Activated CD4-positive, CD25-positive, alpha-beta regulatory T cell treated with anti-CD3 and anti-CD28 coated beads, Interleukin-2, amount 50 U/mL, for 16 hours (primary cell): Measurements from ENCODE around the gene TNFAIP1.
A peak's percentile ranks its signal among the peaks of the same experiment; 100 is the strongest.
"Not testable (repeated sequence)": the region's sequence is repeated elsewhere in the genome, so short reads cannot be mapped to it uniquely, and the experiment has no call there.

Source experiments
- DNase-seq: peaks from one replicate; pipeline ENCODE4 v3.0.0-alpha.2; 2020; ENCODE audit warnings: low read depth, low spot score

The TNFAIP1 gene

GRCh38 chr17:28335201-28335958 lies at the start of gene TNFAIP1, which contains the start of gene IFT20:
Gene TNFAIP1 (plus strand): TSS chr17:28335761. CDS start chr17:28339522, 3,761 bp downstream.
Gene IFT20 (minus strand): TSS chr17:28335472. CDS start chr17:28331985, 3,487 bp downstream.
- DNase-seq: peak; percentile 97

- no peak for DNase-seq
These were observed 49.6 kb upstream of the TNFAIP1 start for GRCh38 chr17:28285965-28286364.

- DNase-seq: no peak
These were observed 44.9 kb upstream of the TNFAIP1 start for GRCh38 chr17:28290703-28291102.

- no peak for DNase-seq
These were observed 43.7 kb upstream of the TNFAIP1 start for GRCh38 chr17:28291780-28292330.

- not testable (repeated sequence) for DNase-seq
These were observed 42.7 kb upstream of the TNFAIP1 start for GRCh38 chr17:28292878-28293277.

GRCh38 chr17:28293994-28294393 lies 41.6 kb upstream of the TNFAIP1 start:
- DNase-seq: no peak

GRCh38 chr17:28295677-28296578 lies 39.6 kb upstream of the TNFAIP1 start:
- DNase-seq: no peak

GRCh38 chr17:28298449-28298848 lies 37.1 kb upstream of the TNFAIP1 start:
- DNase-seq: no peak

- DNase-seq: no peak
These were observed 28.6 kb upstream of the TNFAIP1 start for GRCh38 chr17:28306954-28307401.

GRCh38 chr17:28313841-28314240 lies 21.7 kb upstream of the TNFAIP1 start:
- DNase-seq: no peak

- no peak for DNase-seq
These were observed 19.5 kb upstream of the TNFAIP1 start for GRCh38 chr17:28315846-28316705.

- DNase-seq: no peak
These were observed 18.2 kb upstream of the TNFAIP1 start for GRCh38 chr17:28317099-28317965.

GRCh38 chr17:28317966-28318758 lies 17.4 kb upstream of the TNFAIP1 start:
- DNase-seq: no peak

- peak; percentile 92 for DNase-seq
These were observed 16.6 kb upstream of the TNFAIP1 start, which contains the start of gene TMEM97 for GRCh38 chr17:28318759-28319597. Gene TMEM97 (plus strand): TSS chr17:28319200. CDS start chr17:28319240, 40 bp downstream.

- DNase-seq: no peak
These were observed 16.0 kb upstream of the TNFAIP1 start for GRCh38 chr17:28319598-28319935.

GRCh38 chr17:28320215-28321061 lies 15.1 kb upstream of the TNFAIP1 start:
- no peak for DNase-seq

GRCh38 chr17:28324267-28324745 lies 11.3 kb upstream of the TNFAIP1 start:
- DNase-seq: no peak
